WI38 (cell line): ENCODE results near the gene NGLY1.

ENCODE experiments used
- H3K4me3 ChIP-seq: 2 replicates; pipeline ENCODE4 v1.5.1; 2011; ENCODE audit warnings: low read depth, mild to moderate bottlenecking, control low read depth, low read length
- TF ChIP-seq, protein P1 (sequence below): IDR thresholded peaks from 2 replicates; pipeline ENCODE4 v1.5.1; 2012; ENCODE audit warnings: low read depth, mild to moderate bottlenecking, control low read depth, low read length

The NGLY1 gene

GRCh38 chr3:25679166-25679565, 104.1 kb downstream of the NGLY1 start:
- no peak overlapping the region for H3K4me3 ChIP-seq

DNA sequence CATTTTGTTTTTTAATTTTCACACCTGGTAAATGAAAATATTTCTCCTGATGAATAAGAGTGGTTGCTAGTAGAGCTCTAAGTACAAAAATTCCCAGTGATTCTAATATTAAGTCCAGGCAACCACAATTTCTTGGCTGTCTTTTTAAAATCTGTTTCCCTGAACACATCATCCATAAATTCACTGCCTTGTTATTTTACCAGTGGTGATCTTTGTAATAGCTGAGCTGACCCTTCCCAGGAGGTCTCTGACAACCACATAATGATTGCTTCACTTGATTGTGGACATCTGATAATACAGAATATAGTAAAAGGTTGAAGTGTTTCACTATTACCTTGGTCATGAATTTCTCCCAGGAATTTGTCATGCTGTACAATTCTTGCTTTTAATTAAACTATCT, 104.7 kb downstream of the NGLY1 start:
- no peak overlapping the region for H3K4me3 ChIP-seq
- TF ChIP-seq, protein P1, sequence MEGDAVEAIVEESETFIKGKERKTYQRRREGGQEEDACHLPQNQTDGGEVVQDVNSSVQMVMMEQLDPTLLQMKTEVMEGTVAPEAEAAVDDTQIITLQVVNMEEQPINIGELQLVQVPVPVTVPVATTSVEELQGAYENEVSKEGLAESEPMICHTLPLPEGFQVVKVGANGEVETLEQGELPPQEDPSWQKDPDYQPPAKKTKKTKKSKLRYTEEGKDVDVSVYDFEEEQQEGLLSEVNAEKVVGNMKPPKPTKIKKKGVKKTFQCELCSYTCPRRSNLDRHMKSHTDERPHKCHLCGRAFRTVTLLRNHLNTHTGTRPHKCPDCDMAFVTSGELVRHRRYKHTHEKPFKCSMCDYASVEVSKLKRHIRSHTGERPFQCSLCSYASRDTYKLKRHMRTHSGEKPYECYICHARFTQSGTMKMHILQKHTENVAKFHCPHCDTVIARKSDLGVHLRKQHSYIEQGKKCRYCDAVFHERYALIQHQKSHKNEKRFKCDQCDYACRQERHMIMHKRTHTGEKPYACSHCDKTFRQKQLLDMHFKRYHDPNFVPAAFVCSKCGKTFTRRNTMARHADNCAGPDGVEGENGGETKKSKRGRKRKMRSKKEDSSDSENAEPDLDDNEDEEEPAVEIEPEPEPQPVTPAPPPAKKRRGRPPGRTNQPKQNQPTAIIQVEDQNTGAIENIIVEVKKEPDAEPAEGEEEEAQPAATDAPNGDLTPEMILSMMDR, result no peak

More at GRCh38 chr3:25679166-25679565, 104.1 kb downstream of the NGLY1 start:
- TF ChIP-seq, protein P1, result no peak

- no peak overlapping the region for H3K4me3 ChIP-seq
- TF ChIP-seq, protein P1, result no peak
Observed at GRCh38 chr3:25677121-25677520, 106.1 kb downstream of the NGLY1 start.

DNA sequence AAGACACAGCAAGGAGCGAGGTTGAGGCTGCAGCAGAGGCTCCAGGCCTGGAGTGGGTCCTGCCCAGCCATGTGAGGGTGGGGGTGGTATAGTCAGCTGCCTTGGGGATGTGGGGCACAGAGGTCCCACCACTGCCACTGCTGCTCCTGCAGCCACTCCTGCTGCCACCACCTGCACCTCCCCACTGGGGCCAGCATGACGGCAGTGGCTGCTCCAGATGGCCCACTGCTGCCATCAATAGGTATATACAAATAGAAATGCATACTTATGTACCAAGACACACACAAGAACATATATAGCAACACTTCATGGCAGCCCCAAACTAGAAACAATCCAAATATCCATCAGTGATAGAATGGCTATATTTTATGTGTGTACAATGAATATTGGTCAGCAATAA, 108.6 kb downstream of the NGLY1 start:
- H3K4me3 ChIP-seq, result no peak overlapping the region
- TF ChIP-seq, protein P1, result no peak

DNA sequence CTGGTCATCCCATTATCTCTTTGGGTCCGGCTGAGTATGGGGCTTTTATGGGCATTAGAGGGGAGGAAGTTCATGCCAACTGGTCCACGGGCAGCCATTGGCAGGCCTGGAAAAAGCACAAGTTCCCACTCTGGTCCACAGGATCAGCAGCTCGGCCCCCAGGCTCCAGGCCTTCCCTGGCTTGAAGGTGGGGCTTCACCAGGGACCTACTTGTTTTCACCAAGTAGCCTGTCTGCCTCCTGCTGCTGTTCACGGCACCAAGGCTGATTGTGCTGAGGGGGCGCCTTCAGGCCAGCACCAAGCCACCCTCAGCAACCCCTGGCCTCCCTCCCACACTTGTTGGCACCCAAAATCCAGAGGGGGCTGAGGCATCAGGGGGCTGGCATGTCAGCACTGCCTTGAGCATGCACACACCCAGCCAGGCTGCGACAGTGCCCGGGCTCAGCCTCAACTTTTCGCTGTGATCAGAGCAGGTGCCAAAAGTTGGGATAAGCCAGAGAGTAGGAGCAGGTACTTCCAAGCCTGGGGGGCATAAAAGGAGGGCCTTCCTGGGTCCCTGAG, 109.4 kb downstream of the NGLY1 start:
- H3K4me3 ChIP-seq, result no peak overlapping the region
- TF ChIP-seq, protein P1, result no peak
